Measurements from ENCODE around the gene RPGRIP1.

DNA sequence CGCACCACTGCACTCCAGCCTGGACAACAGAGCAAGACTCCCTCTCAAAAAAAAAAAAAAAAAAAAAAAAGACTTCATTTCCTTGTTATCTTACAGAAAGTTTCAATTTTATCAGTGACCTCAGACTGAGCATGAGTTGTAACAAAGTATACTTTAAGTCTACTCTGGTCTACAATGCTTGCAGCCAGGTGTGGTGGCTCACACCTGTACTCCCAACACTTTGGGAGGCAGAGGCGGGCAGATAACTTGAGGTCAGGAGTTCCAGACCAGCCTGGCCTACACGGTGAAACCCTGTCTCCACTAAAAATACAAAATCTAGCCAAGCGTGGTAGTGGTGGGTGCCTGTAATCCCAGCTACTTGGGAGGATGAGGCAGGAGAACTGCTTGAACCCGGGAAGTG is 28.7 kb upstream of the RPGRIP1 start:
- TF ChIP-seq, protein P1, sequence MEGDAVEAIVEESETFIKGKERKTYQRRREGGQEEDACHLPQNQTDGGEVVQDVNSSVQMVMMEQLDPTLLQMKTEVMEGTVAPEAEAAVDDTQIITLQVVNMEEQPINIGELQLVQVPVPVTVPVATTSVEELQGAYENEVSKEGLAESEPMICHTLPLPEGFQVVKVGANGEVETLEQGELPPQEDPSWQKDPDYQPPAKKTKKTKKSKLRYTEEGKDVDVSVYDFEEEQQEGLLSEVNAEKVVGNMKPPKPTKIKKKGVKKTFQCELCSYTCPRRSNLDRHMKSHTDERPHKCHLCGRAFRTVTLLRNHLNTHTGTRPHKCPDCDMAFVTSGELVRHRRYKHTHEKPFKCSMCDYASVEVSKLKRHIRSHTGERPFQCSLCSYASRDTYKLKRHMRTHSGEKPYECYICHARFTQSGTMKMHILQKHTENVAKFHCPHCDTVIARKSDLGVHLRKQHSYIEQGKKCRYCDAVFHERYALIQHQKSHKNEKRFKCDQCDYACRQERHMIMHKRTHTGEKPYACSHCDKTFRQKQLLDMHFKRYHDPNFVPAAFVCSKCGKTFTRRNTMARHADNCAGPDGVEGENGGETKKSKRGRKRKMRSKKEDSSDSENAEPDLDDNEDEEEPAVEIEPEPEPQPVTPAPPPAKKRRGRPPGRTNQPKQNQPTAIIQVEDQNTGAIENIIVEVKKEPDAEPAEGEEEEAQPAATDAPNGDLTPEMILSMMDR (IDR thresholded peaks at IDR 0.05), result no peak
- TF ChIP-seq EP300 (IDR thresholded peaks at IDR 0.05) (no peak), POLR2A (IDR thresholded peaks at IDR 0.05) (no peak)

Measured in ovary (tissue), 3 donors.